DMS 273 treated with DMSO at 0.1 percent for 48 hours (cell line): ENCODE measurements around the gene TSPYL6.
A peak's percentile ranks its signal among the peaks of the same experiment; 100 is the strongest.

ENCODE experiments used
- DNase-seq: peaks from one replicate; lab custom pipeline; 2025; lab: John Stamatoyannopoulos, UW

TSPYL6 gene

DNA sequence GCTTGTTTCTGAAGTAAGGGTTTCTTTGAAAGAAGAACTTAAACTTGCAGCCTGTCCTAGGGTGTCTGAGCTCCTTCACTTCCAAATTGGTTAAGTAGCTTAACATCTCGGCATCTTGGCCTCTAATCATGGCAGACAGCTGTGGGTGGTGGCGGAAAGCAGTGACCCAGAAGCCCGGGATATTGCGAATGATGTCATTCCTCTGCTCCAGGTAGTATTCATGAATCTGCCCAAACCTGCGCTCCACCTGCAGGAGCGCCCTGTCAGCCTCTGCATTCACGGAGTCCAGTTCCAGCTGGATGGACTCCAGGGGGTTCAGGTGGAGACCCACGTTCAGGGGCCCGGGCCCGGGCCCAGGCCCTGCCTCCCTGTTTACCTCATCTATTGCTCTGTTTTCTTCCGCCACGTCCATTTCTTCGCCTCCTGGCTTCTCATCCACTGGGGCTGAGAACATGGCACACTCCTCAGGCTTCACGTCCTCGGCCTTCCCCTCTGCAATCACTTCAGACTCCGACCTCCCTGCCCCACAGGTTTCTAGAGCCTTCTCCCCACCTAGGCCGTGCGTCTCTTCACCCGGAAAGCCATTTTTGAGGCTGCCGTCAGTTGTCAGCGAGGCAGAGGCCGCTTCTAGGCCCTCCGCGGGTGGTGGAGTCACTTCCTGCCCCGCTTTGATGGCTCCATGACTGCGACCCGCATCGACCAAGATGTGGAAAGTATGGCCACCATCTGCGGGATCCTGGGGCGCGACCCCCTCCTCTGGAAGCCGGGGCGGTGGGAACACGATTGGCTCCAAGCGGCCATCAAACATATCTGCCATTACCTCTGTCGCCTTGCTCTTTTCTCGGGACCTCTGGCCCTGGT, 569 bp downstream of the TSPYL6 start:
- DNase-seq, result no peak

DNA sequence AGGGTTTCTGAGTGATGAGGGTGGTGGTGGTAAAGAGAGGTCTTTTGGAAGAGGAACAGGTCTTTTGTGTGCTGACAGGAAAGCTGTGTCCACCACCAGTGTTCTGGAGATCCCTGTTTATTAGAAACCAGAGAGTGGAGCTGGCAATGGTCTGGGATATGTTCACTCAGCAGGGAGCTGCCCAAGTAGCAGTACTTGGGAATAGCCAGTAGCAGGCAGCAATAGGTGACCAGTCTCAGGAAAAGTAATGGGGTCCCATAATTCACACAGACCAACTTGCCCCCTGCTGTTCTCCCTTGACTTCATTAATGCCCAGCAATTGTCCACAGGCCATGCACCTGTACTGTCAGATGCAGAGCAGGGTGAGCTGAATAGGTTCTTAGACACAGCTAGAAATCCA, 1.8 kb downstream of the TSPYL6 start:
- DNase-seq, result no peak

DNA sequence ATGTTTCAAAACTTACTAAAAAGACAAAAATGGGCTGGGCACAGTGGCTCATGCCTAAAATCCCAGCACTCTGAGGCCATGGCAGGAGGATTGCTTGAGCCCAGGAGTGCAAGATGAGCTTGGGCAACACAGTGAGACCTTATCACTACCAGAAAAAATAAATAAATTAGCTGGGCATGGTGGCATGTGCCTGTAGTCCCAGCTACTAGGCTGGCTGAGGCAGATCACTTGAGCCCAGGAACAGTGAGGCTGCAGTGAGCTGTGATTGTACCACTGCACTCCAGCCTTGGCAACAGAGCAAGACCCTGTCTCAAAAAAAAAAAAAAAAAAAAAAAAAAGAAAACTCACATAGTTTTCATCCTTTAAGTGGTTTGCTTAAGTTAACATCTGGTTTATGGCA, 6.4 kb downstream of the TSPYL6 start:
- no peak for DNase-seq

DNA sequence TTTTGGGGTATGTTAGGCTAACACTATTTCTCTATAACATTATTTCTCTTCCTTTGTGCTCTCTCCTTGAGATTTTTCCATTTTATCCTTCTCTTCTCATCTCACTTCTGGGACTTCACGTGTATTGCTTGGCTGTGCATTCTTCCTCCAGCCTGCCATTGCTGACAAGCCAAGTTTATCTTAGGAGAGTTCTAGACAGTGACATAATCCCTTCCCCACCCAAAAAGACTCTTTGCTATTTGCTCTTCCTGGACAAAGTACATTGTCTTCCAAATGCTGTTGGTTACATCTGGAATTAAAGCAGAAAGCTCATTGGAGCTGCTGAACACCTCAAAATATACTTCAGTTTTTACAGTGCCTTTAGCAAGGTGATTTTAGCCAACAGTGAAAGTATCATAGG, 8.9 kb downstream of the TSPYL6 start:
- DNase-seq, result no peak

DNA sequence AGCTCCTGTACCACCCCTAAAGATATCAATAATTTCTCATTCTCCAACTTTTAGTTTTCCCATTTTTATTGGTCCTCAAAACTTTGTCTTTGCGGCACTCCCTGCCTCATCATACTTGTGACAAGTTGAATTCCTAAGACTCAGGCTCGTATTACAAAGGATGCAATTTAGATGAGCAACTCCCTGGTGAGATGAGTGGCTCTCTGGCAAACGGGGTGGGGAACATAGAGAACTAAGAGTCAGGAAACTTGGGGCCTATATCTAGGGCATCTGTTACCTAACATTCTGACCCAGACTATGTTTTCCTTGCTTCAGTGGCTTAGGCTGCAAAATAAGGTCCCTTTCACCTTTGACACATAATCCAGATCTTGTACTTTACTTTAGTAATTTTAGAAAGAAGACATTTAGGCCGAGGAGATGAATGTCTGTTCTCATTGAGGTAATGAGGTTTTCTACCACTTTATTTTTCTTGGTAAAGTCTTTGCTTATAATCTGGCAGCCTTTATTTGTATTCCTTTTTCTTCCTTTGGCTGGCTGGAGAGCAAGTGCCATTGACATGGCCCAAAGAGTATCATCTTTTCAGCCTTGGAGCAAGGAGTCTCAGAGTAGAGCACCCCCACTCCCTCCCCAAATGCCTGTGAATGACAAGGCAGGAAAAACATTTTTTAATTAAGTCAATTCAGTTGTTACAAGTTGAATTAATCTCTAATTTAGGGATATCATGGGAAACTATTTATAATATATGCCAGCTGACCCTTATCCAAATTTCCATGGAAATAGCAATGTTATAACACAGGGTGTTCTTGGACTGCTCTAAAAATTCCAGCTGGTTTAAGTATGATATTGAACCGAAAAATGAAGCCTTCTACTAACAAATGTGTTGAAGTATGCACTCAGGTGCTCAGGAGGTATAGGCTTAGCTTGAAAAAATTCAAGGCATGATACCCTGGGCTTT, 15.2 kb downstream of the TSPYL6 start:
- no peak for DNase-seq

DNA sequence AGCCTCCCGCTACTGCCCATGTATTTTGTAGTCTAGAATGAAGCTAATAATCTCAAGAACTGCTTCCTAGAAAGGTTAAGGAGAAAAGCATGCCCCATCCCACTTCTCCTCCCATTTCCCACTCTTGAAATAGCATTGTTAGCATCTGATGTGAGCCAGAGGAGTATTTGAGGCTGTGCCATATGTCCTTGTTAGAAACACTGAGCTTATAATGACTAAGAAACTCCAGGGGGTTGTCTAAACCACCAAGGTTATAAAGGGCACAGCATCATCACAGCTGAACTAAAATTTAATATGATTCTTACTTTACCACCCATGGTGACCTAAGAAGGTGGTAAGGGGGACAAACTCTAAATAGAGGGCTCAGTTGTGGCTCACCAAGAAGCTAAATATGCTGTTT, 16.6 kb downstream of the TSPYL6 start:
- DNase-seq, result peak; percentile 47

DNA sequence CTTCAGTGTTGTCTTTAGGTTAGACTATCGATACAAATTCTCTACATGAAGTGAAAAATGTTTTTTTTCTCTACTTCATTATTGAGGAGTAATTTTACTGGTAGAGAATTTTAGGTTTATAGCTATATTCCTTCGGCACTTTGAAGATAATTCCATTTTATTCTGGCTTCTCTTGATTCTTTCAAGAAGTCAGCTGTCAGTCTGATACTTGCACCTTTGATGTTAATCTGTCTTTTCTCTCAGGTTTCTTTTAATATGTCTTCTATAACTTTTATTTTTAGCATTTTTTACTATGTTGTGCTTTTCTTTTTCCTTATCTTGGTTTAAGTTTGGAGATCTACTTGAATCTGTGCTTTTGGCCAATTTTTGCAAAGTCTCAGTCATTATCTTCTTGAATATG, 18.6 kb downstream of the TSPYL6 start:
- DNase-seq, result no peak

DNA sequence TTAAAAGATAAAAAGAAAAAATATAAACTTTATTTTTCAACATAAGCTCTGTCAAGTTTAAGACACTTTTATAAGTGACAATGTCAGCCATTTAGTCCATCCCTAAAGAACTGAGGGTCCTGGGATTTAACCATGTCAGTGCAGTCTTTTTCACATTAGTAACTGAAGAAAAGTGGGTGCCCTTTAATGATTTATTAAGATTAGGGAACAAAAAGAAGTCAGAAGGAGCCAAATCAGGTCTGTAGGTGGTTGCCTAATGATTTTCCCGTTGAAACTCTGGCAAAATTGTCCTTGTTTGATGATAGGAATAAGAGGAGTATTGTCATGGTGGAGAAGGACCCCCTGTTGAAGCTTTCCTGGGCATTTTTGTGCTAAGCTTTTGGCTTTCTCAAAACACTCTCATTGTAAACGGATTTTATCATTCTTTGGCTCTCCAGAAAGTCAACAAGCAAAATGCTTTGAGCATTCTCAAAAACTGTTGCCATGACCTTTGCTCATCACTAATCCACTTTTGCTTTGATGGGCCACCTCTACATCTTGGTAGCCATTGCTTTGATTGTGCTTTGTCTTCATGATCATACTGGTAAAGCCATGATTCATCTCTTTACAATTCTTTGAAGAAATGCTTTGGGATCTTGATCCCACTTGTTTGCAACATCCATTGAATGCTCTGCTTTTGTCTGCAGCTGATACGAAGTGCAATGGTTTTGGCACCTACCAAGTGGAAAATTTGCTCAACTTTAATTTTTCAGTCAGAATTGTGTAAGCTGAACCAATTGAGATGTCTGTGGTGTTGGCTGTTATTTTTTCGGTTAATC, 22.0 kb downstream of the TSPYL6 start:
- DNase-seq, result no peak

DNA sequence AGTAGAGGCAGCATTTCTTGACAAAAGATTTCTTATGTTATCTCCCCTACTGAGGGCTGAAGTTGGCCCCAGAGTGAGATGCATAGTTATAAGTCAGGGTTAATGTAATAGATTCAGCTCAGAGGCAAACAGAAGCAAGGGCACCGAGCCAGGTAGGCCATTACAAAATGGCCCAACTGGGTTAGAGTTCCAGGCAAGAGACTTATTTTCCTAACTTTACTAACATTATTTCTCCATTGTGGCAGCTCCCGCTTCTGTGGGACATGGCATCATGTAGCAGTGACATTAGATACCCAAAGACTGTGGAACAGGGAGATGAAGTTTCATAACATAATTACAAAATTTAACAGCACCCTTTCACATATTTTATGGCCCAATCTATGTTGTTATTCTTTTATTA, 27.1 kb downstream of the TSPYL6 start:
- DNase-seq, result no peak

DNA sequence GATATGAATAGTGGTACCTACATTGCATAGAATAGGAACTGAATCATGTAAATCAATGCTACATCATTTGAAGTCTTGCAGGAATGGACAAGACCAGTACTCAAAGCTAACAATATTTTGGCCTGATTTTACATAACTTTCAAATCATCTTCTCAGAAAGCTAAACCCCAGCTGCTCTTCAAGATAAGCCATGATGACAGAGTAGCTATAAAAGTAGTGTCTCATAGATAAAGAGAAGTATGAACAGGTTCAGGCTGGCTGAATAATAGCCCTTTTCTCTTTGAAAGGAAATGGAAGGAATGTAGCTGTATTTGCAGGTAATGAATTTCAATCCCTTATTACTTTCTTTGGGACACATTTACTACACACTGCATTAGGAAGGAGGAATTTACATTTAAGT, 28.2 kb downstream of the TSPYL6 start:
- no peak for DNase-seq

DNA sequence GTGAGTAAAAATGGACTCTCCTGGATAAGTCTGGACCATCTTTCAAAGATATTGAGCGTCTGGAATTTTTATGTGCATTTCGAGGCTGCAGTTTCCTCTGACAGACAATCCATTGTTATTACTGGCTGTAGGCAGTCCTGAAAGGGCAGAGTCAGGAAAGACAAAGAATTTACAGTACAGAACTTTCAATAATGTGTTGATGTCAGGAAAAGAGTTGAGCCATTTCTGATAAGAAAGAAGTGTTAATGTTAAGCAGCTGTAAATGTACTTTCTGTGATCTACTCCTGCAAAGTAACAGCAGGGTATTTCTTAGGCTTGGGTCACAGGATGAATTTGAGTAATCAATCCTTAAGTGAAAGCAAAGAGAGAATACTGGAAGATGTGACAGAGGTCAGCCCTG, 29.8 kb downstream of the TSPYL6 start:
- no peak for DNase-seq

DNA sequence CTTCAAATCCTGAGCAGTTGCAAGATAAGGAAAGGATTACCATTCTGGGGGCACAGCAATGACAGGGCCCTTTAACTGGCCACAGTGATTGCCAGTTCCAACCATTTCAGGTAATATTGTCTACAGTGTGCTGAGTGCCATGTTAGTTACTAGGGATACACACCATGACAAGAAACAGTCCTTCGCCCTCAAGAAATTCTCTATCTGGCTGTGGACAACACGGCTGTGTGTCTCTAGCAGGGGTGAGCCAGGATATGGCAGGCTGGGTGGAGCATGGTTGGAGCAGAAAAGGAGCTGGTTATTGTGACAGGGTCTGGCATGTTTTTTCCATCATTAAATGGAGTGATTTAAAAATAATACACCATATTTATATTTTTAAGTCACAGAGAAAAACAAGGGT, 31.0 kb downstream of the TSPYL6 start:
- no peak for DNase-seq

DNA sequence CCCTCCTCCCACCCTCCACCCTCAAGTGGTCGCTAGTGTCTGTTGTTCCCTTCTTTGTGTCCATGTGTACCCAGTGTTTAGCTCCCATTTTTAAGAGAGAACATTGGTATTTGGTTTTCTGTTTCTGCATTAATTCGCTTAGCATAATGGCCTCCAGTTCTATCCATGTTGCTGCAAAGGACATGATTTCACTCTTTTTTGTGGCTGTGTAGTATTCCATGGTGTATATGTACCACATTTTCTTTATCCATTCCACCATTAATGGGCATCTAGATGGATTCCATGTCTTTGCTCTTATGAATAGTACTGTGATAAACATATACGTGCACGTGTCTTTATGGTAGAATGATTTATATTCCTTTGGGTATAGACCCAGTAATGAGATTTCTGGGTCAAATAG, 42.9 kb downstream of the TSPYL6 start:
- no peak for DNase-seq

DNA sequence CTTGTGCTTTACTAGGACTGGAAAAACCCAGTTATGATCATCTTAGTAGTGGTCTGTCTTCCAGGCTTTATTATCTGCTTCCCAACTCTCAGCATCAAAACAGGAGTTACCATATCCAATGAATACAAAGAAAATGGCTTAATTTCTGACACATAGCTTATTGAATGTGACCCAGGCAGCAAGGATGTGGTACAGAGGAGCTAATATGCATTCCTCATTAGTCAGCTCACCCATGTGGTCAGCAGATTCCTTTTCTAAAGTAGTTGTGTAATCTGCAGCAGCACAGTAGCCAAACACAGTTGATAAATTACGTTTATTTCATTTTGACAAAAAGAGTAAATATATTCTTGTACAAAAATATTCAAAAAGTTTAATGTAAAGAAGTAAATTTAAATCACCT, 43.6 kb downstream of the TSPYL6 start:
- no peak for DNase-seq

DNA sequence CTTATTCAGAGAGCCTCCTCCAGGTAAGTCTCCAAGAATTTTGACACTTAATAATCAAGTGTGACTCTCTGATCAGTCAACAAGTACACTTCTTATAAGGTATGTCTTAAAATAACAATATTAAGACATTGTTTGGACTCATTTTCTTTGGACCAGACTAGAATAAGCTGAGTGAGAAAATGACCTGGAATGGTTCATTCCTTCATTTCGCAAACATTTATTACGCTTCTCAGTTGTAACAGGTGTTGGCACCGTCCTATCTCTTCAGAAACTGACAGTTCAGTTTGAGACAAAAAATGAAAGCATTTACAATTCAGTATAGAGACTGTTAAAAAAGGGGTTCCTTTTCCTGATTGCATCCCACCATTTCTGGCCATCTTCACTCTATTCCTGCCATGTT, 46.6 kb downstream of the TSPYL6 start:
- no peak for DNase-seq

DNA sequence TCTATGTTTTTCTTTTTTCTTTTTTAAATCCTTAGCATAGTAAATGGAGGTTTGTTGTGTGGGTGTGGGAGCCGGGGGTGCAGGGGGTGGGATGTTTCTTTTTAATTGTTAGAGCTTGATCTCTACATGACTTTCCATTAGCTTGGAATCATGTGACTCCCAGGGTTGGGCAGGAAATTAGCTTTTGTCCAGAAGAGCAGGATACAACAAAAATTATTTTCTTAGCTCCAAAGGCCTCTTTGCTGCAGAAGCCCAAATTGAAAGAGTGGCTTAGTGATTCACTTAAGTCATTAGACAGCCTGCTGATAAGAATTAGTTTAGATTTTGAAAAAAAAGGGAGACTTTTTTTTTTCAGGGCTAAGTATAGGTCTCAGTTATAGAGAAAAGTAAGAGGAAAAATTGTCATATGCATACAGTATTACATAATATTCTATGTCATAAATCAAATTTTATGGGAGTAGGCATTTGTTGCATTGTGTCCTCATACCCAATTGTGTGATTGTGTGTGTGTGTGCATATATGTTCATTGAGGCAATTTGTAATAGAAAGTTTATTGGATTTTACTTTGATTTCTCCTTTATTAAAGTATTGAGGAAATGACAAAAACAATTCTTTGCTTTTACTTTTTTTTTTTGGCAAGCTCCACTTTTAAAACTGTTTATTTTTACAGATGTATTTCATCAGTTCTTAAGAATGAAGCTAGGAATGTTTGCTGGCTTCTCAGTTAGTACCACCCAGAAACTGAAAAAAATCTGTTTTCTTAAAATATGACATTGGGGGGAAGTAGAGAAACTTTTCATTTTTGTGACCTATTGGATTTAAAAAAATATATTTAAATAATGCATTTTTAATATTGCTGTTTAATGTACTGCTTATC, 47.4 kb downstream of the TSPYL6 start:
- no peak for DNase-seq

DNA sequence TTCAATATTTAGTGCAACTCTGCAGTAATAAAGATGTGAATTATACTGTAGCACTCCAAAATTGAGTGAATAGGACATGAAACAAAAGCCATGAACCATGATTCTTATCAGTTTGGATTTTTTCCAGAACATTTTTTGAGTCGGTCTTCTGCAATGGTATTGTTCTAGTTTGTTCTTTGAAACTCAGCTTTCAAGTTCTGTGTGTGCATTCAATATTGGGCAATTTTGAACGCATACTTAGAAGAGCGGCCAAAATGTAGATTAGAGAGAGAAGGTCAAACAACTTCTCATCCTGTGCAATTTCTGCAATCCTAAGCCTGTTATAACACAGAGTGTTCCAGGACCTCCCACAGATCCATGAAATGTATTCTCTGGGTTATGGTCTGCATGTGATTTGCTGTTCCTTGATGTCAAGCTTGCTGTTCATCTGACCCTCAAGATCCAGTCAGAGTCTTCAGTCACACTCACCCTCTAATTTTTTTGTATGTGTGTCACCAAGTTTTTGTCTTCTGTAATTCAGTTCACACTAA, 48.3 kb downstream of the TSPYL6 start:
- DNase-seq, result no peak

DNA sequence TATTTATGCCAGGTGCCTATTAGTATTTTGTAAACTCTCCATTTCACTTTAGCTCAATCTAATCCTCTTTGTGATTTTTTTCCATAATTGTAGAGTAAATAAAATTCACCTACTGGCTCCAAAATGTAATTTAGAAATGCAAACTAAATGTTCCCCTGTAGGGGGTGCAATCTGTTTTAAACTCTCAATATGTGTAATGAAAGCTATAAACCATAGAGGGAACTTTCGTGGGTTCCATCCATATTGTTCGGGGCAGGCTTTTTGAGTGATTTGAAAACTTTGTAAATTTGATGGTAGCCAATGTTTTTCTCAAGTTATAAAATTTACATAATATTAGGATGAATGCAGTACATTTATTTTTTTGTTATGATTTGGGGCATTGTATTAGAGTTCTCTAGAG, 49.4 kb downstream of the TSPYL6 start:
- DNase-seq, result no peak

DNA sequence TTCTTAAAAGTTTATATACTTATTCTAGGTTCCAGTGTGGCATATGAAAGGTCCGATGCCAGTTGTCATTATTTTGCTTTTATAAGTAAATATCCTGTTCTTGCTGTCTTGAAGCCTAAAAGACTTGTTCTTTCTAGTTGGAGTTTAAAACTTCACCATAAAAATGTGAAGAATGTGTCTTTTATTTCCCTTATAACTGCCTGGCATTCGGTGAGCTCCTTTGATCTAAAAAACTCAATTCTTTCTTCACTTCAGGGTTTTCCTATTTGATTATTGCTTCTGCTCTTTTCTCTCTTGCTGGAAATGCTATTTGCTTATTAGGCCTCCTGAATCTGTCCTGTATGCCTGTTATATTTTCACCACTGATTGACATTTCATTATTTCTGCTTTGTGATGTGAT, 51.6 kb downstream of the TSPYL6 start:
- DNase-seq, result no peak
